ENCODE data around the gene PARS2.
A peak's percentile ranks its signal among the peaks of the same experiment; 100 is the strongest.

PARS2 gene

GRCh38 chr1:54774820-54775498 is 10.6 kb upstream of the PARS2 start:
- no peak overlapping the region for H3K4me3 Mint-ChIP-seq
- H3K4me1 Mint-ChIP-seq: no peaks in the 10 kb centered on the region
- peaks cover 5% of the 10 kb centered on the region for H3K36me3 Mint-ChIP-seq
- H3K27me3 Mint-ChIP-seq: peaks cover 4% of the 10 kb centered on the region
- DNase-seq: no peak
- no peaks in the 10 kb centered on the region for H3K9me3 Mint-ChIP-seq
- CTCF ChIA-PET: no interaction called here
- H3K27ac Mint-ChIP-seq: no peak overlapping the region

GRCh38 chr1:54772951-54773350 is 8.6 kb upstream of the PARS2 start:
- DNase-seq: no peak
- CTCF ChIA-PET: interaction anchor here (0.9 kb wide), 1 partner anchor 29 kb away, joined by 3 read pairs; no protein-coding TSS in a partner anchor
- no peaks in the 10 kb centered on the region for H3K36me3 Mint-ChIP-seq

GRCh38 chr1:54768093-54768492 is 3.8 kb upstream of the PARS2 start:
- peaks cover 12% of the 10 kb centered on the region for H3K27me3 Mint-ChIP-seq
- DNase-seq: no peak
- H3K27ac Mint-ChIP-seq: no peak overlapping the region
- no peak overlapping the region for H3K4me3 Mint-ChIP-seq
- CTCF ChIA-PET: interaction anchor here (1.2 to 1.3 kb wide), 2 partner anchors 27 to 38 kb away, joined by 3 read pairs; a partner anchor contains a TSS
- H3K4me1 Mint-ChIP-seq: peaks cover 14% of the 10 kb centered on the region
- H3K9me3 Mint-ChIP-seq: no peaks in the 10 kb centered on the region
- H3K36me3 Mint-ChIP-seq: no peaks in the 10 kb centered on the region

More at GRCh38 chr1:54772951-54773350, 8.6 kb upstream of the PARS2 start:
- Mint-ChIP-seq H3K27me3 (peaks cover 7% of the 10 kb centered on the region), H3K9me3 (no peaks in the 10 kb centered on the region), H3K4me3 (no peak overlapping the region), H3K27ac (no peak overlapping the region), H3K4me1 (no peaks in the 10 kb centered on the region)

GRCh38 chr1:54767526-54767925 is 3.2 kb upstream of the PARS2 start:
- Mint-ChIP-seq H3K4me3 (no peak overlapping the region), H3K4me1 (peaks cover 19% of the 10 kb centered on the region), H3K27me3 (peaks cover 12% of the 10 kb centered on the region), H3K9me3 (no peaks in the 10 kb centered on the region), H3K36me3 (no peaks in the 10 kb centered on the region), H3K27ac (no peak overlapping the region)
- CTCF ChIA-PET: interaction anchor here (1.2 to 4.2 kb wide), 3 partner anchors 28 to 39 kb away, joined by 3 to 20 read pairs (median 3); partner anchors contain the start of gene TTC22
- no peak for DNase-seq

GRCh38 chr1:54766726-54767125 is 2.4 kb upstream of the PARS2 start:
- Mint-ChIP-seq H3K36me3 (no peaks in the 10 kb centered on the region), H3K9me3 (no peaks in the 10 kb centered on the region), H3K4me1 (peaks cover 19% of the 10 kb centered on the region), H3K4me3 (no peak overlapping the region), H3K27ac (no peak overlapping the region), H3K27me3 (peaks cover 12% of the 10 kb centered on the region)
- no peak for DNase-seq
- CTCF ChIA-PET: interaction anchor here (1.3 to 4.2 kb wide), 2 partner anchors 28 to 34 kb away, joined by 3 to 20 read pairs; partner anchors contain the start of gene TTC22

GRCh38 chr1:54764922-54765561 is 719 bp upstream of the PARS2 start:
- no peak overlapping the region for H3K27ac Mint-ChIP-seq
- CTCF ChIA-PET: interaction anchor here (4.2 kb wide), 1 partner anchor 35 kb away, joined by 20 read pairs; the partner anchor contains the start of gene TTC22
- DNase-seq: no peak
- peak overlapping the region; percentile 95 for H3K4me3 Mint-ChIP-seq
- peaks cover 9% of the 10 kb centered on the region for H3K27me3 Mint-ChIP-seq
- no peaks in the 10 kb centered on the region for H3K36me3 Mint-ChIP-seq
- H3K4me1 Mint-ChIP-seq: peaks cover 19% of the 10 kb centered on the region
- H3K9me3 Mint-ChIP-seq: no peaks in the 10 kb centered on the region

GRCh38 chr1:54763816-54764132 is 549 bp downstream of the PARS2 start:
- CTCF ChIA-PET: interaction anchor here (4.2 kb wide), 1 partner anchor 37 kb away, joined by 20 read pairs; the partner anchor contains the start of gene TTC22
- H3K9me3 Mint-ChIP-seq: no peaks in the 10 kb centered on the region
- peak; percentile 33 for DNase-seq
- no peaks in the 10 kb centered on the region for H3K36me3 Mint-ChIP-seq
- peaks cover 19% of the 10 kb centered on the region for H3K4me1 Mint-ChIP-seq
- H3K4me3 Mint-ChIP-seq: peak overlapping the region; percentile 95
- peaks cover 9% of the 10 kb centered on the region for H3K27me3 Mint-ChIP-seq
- H3K27ac Mint-ChIP-seq: peak overlapping the region; percentile 81

- CTCF ChIA-PET: no interaction called here
- no peaks in the 10 kb centered on the region for H3K27me3 Mint-ChIP-seq
- H3K4me3 Mint-ChIP-seq: no peak overlapping the region
- peaks cover 9% of the 10 kb centered on the region for H3K4me1 Mint-ChIP-seq
- H3K36me3 Mint-ChIP-seq: peaks cover 2% of the 10 kb centered on the region
- H3K27ac Mint-ChIP-seq: no peak overlapping the region
- no peak for DNase-seq
- no peaks in the 10 kb centered on the region for H3K9me3 Mint-ChIP-seq
Observed at GRCh38 chr1:54758678-54759348, 5.5 kb downstream of the PARS2 start.

GRCh38 chr1:54757833-54758232 is 6.5 kb downstream of the PARS2 start:
- Mint-ChIP-seq H3K9me3 (no peaks in the 10 kb centered on the region), H3K27ac (no peak overlapping the region), H3K36me3 (peaks cover 2% of the 10 kb centered on the region), H3K27me3 (no peaks in the 10 kb centered on the region), H3K4me1 (peaks cover 2% of the 10 kb centered on the region), H3K4me3 (no peak overlapping the region)
- no peak for DNase-seq
- CTCF ChIA-PET: no interaction called here

GRCh38 chr1:54754486-54755285 is 9.6 kb downstream of the PARS2 start:
- CTCF ChIA-PET: no interaction called here
- no peaks in the 10 kb centered on the region for H3K4me1 Mint-ChIP-seq
- H3K27me3 Mint-ChIP-seq: no peaks in the 10 kb centered on the region
- DNase-seq: no peak
- no peak overlapping the region for H3K4me3 Mint-ChIP-seq
- H3K36me3 Mint-ChIP-seq: peaks cover 2% of the 10 kb centered on the region
- no peaks in the 10 kb centered on the region for H3K9me3 Mint-ChIP-seq
- H3K27ac Mint-ChIP-seq: no peak overlapping the region

- DNase-seq: no peak
- H3K4me1 Mint-ChIP-seq: no peaks in the 10 kb centered on the region
- no peak overlapping the region for H3K27ac Mint-ChIP-seq
- no peak overlapping the region for H3K4me3 Mint-ChIP-seq
- H3K9me3 Mint-ChIP-seq: no peaks in the 10 kb centered on the region
- H3K36me3 Mint-ChIP-seq: peaks cover 2% of the 10 kb centered on the region
- CTCF ChIA-PET: no interaction called here
- H3K27me3 Mint-ChIP-seq: no peaks in the 10 kb centered on the region
Observed at GRCh38 chr1:54754045-54754444, 10.3 kb downstream of the PARS2 start.

- no peak overlapping the region for H3K4me3 Mint-ChIP-seq
- H3K27me3 Mint-ChIP-seq: no peaks in the 10 kb centered on the region
- peaks cover 2% of the 10 kb centered on the region for H3K36me3 Mint-ChIP-seq
- CTCF ChIA-PET: interaction anchor here (0.6 kb wide), 1 partner anchor 64 kb away, joined by 3 read pairs; no protein-coding TSS in a partner anchor
- no peaks in the 10 kb centered on the region for H3K9me3 Mint-ChIP-seq
- H3K4me1 Mint-ChIP-seq: no peaks in the 10 kb centered on the region
- DNase-seq: no peak
- H3K27ac Mint-ChIP-seq: no peak overlapping the region
Observed at GRCh38 chr1:54751426-54751825, 12.9 kb downstream of the PARS2 start.

- H3K27me3 Mint-ChIP-seq: no peaks in the 10 kb centered on the region
- no peak overlapping the region for H3K27ac Mint-ChIP-seq
- H3K4me1 Mint-ChIP-seq: no peaks in the 10 kb centered on the region
- CTCF ChIA-PET: interaction anchor here (0.6 kb wide), 2 partner anchors 60 to 65 kb away, joined by 3 read pairs; no protein-coding TSS in a partner anchor
- H3K9me3 Mint-ChIP-seq: no peaks in the 10 kb centered on the region
- H3K36me3 Mint-ChIP-seq: no peaks in the 10 kb centered on the region
- H3K4me3 Mint-ChIP-seq: no peak overlapping the region
- no peak for DNase-seq
Observed at GRCh38 chr1:54750596-54750995, 13.7 kb downstream of the PARS2 start.
